Endothelial cell of umbilical vein (primary cell): Measurements from ENCODE around the gene TBC1D19.

Experiments used
- CTCF ChIP-seq, 2 donors: IDR thresholded peaks; 1 replicate in 1 of 2; 2 replicates in 1 of 2; pipeline ENCODE4 v1.5.1; 2011; ENCODE audit warnings: low read length in 2 of 2, mild to moderate bottlenecking in 2 of 2, moderate library complexity in 2 of 2, control low read depth in 1 of 2, inconsistent platforms in 1 of 2, low read depth in 1 of 2; ENCODE audit not compliant: insufficient read depth in 1 of 2; ENCODE audit errors: extremely low read depth in 1 of 2
- EZH2 ChIP-seq: IDR thresholded peaks from 2 replicates; pipeline ENCODE4 v1.6.1; 2012; ENCODE audit warnings: borderline replicate concordance, low read depth, mild to moderate bottlenecking, moderate library complexity, low read length, inconsistent platforms; ENCODE audit not compliant: severe bottlenecking
- FOS ChIP-seq: IDR thresholded peaks from 2 replicates; pipeline ENCODE4 v1.6.1; 2011; ENCODE audit warnings: mild to moderate bottlenecking, low read length, moderate library complexity, borderline replicate concordance; ENCODE audit not compliant: insufficient read depth
- JUN ChIP-seq: IDR thresholded peaks from 2 replicates; pipeline ENCODE4 v1.6.1; 2011; ENCODE audit warnings: borderline replicate concordance, low read depth; ENCODE audit not compliant: insufficient read length, insufficient read depth
- MAX ChIP-seq: IDR thresholded peaks from 2 replicates; pipeline ENCODE4 v1.6.1; 2011; ENCODE audit not compliant: insufficient read depth, insufficient read length
- MYC ChIP-seq: IDR thresholded peaks from one replicate; pipeline ENCODE4 v1.6.1; 2011; ENCODE audit warnings: mild to moderate bottlenecking, low read depth, low read length
- POLR2A ChIP-seq: IDR thresholded peaks from 2 replicates; pipeline ENCODE4 v1.6.1; 2012; ENCODE audit warnings: low read depth, mild to moderate bottlenecking, control low read depth, low read length
- POLR2AphosphoS5 ChIP-seq: IDR thresholded peaks from 2 replicates; pipeline ENCODE4 v1.6.1; 2012; ENCODE audit warnings: low read depth, mild to moderate bottlenecking, control low read depth, low read length, moderate library complexity; ENCODE audit not compliant: insufficient read depth

GRCh38 chr4:26700110-26700509 lies 116.2 kb downstream of the TBC1D19 start:
- TF ChIP-seq CTCF (IDR thresholded peaks at IDR 0.05; ENCODE audit: extremely low read depth in 1 of 2, insufficient read depth in 1 of 2, low read depth in 1 of 2, low read length in 2 of 2) (no peak), POLR2A (no peak), POLR2AphosphoS5 (no peak), FOS (no peak), MYC (no peak), MAX (no peak), EZH2 (no peak), JUN (no peak)
